AG04450 (cell line): ENCODE results near the gene PDE4D. TPM values are rescaled to one million over a fixed set of nuclear protein-coding genes. Genes with fewer than 3 reads are reported as not detected.
"Not testable (repeated sequence)": the region's sequence is repeated elsewhere in the genome, so short reads cannot be mapped to it uniquely, and the experiment has no call there.

Experiments used
- CTCF ChIA-PET: fragments of 300-600, 350-600 bp; formaldehyde crosslinking; extraction: SDS; loops from one replicate; lab custom pipeline; 2022; ENCODE audit warnings: antibody characterized with exemption, inconsistent platforms; lab: Charles Lee
- POLR2A ChIA-PET: fragments of 350-600 bp; formaldehyde crosslinking; extraction: SDS; loops from one replicate; lab custom pipeline; 2021; ENCODE audit warnings: antibody characterized with exemption, inconsistent platforms; lab: Yijun Ruan, JAX
- DNase-seq: peaks from one replicate; pipeline ENCODE4 v3.0.0-alpha.2; 2011; ENCODE audit warnings: low read depth, low spot score
- H3K27ac ChIP-seq: one replicate; pipeline ENCODE4 v1.5.1; 2012; ENCODE audit warnings: low read depth, low read length, control low read depth
- H3K27me3 ChIP-seq: one replicate; pipeline ENCODE4 v1.6.0; 2012; ENCODE audit warnings: low read length; ENCODE audit not compliant: control insufficient read depth, insufficient read depth
- H3K4me3 ChIP-seq: 2 replicates; pipeline ENCODE4 v1.5.1; 2011; ENCODE audit warnings: mild to moderate bottlenecking, low read depth, low read length, control low read depth
- H3K9me3 ChIP-seq: 2 replicates; pipeline ENCODE4 v1.5.1; 2012; ENCODE audit warnings: low read length; ENCODE audit not compliant: control insufficient read depth, insufficient read depth
- polyA plus RNA-seq: library from polyadenylated mRNA; depleted of rRNA; stranded (reverse); fragments of >200 nt; gene quantifications from 2 replicates; pipeline ENCODE4 v1.2.3, GENCODE V29; 2011
- TF ChIP-seq, protein P1 (sequence below): IDR thresholded peaks from 2 replicates; pipeline ENCODE4 v1.5.1; 2011; ENCODE audit warnings: low read depth, low read length, control low read depth, inconsistent platforms

The PDE4D gene
- polyA plus RNA-seq, 1 experiment = 12.0 TPM

DNA sequence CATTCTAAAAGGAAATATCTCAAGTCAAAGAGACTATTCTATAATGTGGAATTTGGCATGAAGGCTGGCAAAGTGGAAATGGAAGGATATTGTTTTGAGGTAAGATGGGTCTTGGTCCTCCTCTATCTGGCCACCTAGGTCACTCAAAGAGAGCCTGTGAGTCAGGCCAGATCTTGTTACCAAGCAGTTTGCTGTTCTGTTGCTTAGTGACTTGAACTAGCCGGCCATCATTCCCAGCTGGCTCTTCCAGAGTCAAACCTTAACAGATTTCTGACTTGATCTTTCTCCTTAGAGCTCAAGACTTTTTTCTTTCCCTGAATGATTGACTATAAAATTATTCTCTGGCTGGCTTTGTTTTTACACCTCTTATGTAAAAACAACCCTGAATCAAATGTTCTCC lies 136.1 kb downstream of the PDE4D start:
- POLR2A ChIA-PET = interaction anchor here (0.6 kb wide), 1 partner anchor 141 kb away, joined by 4 read pairs; no protein-coding TSS in a partner anchor
- no peak overlapping the region for H3K4me3 ChIP-seq
- no peaks in the 10 kb centered on the region for H3K27me3 ChIP-seq
- TF ChIP-seq, protein P1, sequence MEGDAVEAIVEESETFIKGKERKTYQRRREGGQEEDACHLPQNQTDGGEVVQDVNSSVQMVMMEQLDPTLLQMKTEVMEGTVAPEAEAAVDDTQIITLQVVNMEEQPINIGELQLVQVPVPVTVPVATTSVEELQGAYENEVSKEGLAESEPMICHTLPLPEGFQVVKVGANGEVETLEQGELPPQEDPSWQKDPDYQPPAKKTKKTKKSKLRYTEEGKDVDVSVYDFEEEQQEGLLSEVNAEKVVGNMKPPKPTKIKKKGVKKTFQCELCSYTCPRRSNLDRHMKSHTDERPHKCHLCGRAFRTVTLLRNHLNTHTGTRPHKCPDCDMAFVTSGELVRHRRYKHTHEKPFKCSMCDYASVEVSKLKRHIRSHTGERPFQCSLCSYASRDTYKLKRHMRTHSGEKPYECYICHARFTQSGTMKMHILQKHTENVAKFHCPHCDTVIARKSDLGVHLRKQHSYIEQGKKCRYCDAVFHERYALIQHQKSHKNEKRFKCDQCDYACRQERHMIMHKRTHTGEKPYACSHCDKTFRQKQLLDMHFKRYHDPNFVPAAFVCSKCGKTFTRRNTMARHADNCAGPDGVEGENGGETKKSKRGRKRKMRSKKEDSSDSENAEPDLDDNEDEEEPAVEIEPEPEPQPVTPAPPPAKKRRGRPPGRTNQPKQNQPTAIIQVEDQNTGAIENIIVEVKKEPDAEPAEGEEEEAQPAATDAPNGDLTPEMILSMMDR = no peak
- H3K27ac ChIP-seq = no peak overlapping the region
- CTCF ChIA-PET = interaction anchor here (1.3 kb wide), 1 partner anchor 52 kb away, joined by 5 read pairs; no protein-coding TSS in a partner anchor
- no peak for DNase-seq
- H3K9me3 ChIP-seq = no peaks in the 10 kb centered on the region

DNA sequence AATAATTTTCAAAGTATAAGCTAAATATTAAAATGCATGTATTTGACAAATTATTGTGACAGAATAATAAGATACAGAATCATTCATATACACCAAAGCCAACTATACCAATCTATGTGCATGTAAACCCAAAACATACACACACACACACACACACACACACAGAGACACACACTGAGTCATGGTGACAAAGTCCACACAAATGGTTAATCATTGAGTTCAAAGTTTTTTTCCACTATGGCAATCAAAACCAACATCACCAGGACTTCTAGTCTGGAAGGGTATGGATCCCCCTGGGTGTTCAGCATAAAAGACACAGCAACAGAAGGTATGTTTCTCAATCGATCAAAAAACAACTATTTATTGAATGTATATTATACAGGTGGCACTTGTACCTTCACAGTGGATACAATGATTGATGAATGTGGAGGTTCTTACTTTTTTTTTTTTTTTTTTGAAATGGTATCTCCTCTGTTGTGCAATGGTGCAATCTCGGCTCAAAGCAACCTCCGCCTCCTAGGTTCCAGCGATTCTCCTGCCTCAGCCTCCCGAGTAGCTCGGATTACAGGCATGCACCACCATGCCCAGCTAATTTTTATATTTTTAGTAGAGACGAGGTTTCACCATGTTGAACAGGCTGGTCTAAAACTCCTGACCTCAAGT lies 137.0 kb downstream of the PDE4D start:
- ChIA-PET CTCF (interaction anchor here (0.6 to 1.3 kb wide), 4 partner anchors 25 to 870 kb away, joined by 3 to 5 read pairs (median 3); no protein-coding TSS in a partner anchor), POLR2A (no interaction called here)
- Histone ChIP-seq H3K27me3 (no peaks in the 10 kb centered on the region), H3K9me3 (no peaks in the 10 kb centered on the region), H3K4me3 (no peak overlapping the region), H3K27ac (no peak overlapping the region)
- TF ChIP-seq, protein P1 = no peak
- DNase-seq = no peak

DNA sequence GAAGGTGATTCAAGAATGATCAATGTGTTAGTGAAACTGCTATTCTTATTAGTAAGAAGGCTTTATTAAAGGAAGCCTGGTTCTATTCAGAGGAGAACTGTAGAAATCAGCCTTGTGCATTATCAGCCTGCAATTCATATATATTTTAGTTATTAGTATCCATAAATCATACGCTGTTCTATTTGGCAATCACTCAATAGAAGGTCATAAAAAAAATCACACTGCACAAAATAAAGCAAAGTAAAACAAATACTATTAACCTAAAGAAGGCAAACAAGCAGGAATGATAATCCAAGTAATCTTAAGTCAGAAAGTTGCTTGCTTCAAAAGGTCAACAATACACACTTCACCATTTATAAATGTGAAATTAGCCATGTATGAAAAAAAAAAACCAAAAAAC lies 138.1 kb downstream of the PDE4D start:
- CTCF ChIA-PET = interaction anchor here (0.6 to 1.2 kb wide), 2 partner anchors 9 to 869 kb away, joined by 3 to 5 read pairs; no protein-coding TSS in a partner anchor
- no peaks in the 10 kb centered on the region for H3K27me3 ChIP-seq
- H3K9me3 ChIP-seq = no peaks in the 10 kb centered on the region
- TF ChIP-seq, protein P1 = no peak
- H3K4me3 ChIP-seq = no peak overlapping the region
- no peak overlapping the region for H3K27ac ChIP-seq
- POLR2A ChIA-PET = no interaction called here
- no peak for DNase-seq

DNA sequence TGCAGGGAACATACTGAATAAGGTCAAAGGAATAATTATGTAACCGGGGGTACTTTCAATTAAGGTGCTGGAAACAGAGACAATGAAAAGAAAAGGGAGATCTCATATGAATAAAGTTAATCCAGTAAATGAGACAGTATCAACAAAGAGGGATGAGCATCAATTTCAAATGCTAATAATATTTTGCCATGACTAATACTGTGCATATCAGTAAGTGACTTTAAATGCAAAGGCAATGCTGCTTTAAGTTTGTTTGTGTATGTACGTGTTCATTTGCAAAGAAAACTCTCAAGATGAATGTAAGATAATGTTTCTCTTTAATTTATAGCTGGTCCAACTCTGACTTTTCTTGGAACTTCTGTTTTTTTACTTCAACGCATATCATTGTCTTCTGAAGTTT lies 139.9 kb downstream of the PDE4D start:
- Histone ChIP-seq H3K27me3 (no peaks in the 10 kb centered on the region), H3K9me3 (no peaks in the 10 kb centered on the region), H3K4me3 (no peak overlapping the region), H3K27ac (no peak overlapping the region)
- ChIA-PET CTCF (interaction anchor here (1.4 to 1.5 kb wide), 2 partner anchors 80 to 373 kb away, joined by 3 read pairs; no protein-coding TSS in a partner anchor), POLR2A (no interaction called here)
- no peak for DNase-seq
- TF ChIP-seq, protein P1 = no peak

DNA sequence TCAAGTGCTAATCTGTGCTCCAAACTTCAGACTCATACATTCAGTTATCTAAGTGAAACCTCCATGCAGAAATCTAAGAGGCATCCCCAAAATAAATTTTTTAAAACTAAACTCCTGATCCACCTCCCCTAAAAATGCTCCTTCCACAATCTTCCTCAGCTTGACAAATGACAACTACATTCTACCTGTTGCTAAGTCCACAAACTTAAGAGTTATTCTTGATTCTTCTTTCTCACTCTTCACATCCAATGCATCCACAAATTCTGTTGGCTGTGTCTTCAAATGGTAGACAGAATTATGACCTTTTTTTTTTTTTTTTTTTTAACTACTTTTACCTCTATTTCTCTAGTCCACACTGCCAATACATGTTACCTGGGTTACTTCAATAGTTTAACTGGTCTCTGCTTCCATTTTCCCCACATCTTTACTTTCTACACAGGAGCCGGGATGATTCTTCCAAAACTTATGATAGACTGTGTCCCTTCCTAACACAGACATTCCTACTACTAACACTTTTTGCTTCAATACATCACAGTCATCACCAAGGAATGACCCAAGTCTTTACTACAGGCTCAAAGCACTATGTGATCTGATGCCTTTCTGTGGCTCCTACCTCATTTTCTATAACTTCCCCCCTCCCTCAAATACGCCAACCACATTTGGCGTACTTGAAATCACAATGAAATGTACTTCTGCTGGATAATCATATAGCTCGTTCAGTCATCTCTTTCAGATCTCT lies 143.6 kb downstream of the PDE4D start:
- Histone ChIP-seq H3K9me3 (no peaks in the 10 kb centered on the region), H3K4me3 (no peak overlapping the region), H3K27me3 (no peaks in the 10 kb centered on the region), H3K27ac (no peak overlapping the region)
- no peak for DNase-seq
- TF ChIP-seq, protein P1 = no peak
- ChIA-PET CTCF (no interaction called here), POLR2A (no interaction called here)

DNA sequence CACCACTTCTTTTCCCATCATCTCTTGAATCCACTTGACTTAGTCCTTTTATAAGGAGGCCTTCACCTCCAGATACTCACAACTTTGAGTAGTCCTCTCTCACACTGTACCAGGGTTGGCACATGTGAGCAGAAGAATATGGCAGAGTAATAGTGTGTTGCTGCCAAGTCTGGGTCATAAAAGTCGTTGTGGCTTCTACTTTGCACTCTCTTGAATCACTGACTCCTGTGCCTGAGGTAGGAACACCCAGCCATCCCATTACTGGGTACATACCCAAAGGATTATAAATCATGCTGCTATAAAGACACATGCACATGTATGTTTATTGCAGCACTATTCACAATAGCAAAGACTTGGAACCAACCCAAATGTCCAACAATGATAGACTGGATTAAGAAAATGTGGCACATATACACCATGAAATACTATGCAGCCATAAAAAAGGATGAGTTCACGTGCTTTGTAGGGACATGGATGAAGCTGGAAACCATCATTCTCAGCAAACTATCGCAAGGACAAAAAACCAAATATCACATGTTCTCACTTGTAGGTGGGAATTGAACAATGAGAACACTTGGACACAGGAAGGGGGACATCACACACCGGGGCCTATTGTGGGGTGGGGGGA lies 145.4 kb downstream of the PDE4D start:
- H3K4me3 ChIP-seq, DNase-seq, CTCF ChIA-PET, H3K27me3 ChIP-seq, H3K9me3 ChIP-seq, POLR2A ChIA-PET, H3K27ac ChIP-seq: not testable (repeated sequence)
